ENCODE results near the gene STON1. TPM values are rescaled to one million over a fixed set of nuclear protein-coding genes. Genes with fewer than 3 reads are reported as not detected.

STON1 gene
- polyA plus RNA-seq, 2 of the 4 experiments (the other 2 are of a cell fraction), result 0.88 to 1.0 TPM

- Histone ChIP-seq H3K4me2 (no peak overlapping the region), H3K4me1 (peaks cover 5% of the 10 kb centered on the region; the same call in 1 of the 3 replicates), H3K27ac (no peak overlapping the region), H3K4me3 (no peak overlapping the region), H3K9me3 (no peaks in the 10 kb centered on the region)
- ChIA-PET POLR2A (no interaction called here), CTCF (interaction anchor here (0.9 to 1.2 kb wide), 2 partner anchors 14 to 63 kb away, joined by 3 read pairs; no protein-coding TSS in a partner anchor)
- TF ChIP-seq HDAC2 (IDR thresholded peaks at IDR 0.05) (no peak), MAZ (IDR thresholded peaks at IDR 0.05; ENCODE audit: borderline replicate concordance, low read depth, low read length) (no peak), CHD4 (IDR thresholded peaks at IDR 0.05; ENCODE audit: borderline replicate concordance) (no peak), HMGXB4 (CRISPR knock-in tag; IDR thresholded peaks at IDR 0.05; ENCODE audit: borderline replicate concordance) (no peak), ZFP36 (IDR thresholded peaks at IDR 0.05; ENCODE audit: borderline replicate concordance, partially characterized antibody) (no peak), ZSCAN20 (CRISPR knock-in tag; IDR thresholded peaks at IDR 0.05) (no peak), TP53 (CRISPR knock-in tag; IDR thresholded peaks at IDR 0.05) (no peak), NFE2L2 (conservative IDR thresholded peaks at IDR 0.05; ENCODE audit: low read length) (no peak), CEBPB (IDR thresholded peaks at IDR 0.05) (no peak), HOXA7 (CRISPR knock-in tag; IDR thresholded peaks at IDR 0.05) (no peak), NPAS2 (CRISPR knock-in tag; IDR thresholded peaks at IDR 0.05; ENCODE audit: borderline replicate concordance) (no peak), SREBF2 (IDR thresholded peaks at IDR 0.05) (no peak), ZNF302 (CRISPR knock-in tag; IDR thresholded peaks at IDR 0.05) (no peak)
- TF ChIP-seq, protein P1, sequence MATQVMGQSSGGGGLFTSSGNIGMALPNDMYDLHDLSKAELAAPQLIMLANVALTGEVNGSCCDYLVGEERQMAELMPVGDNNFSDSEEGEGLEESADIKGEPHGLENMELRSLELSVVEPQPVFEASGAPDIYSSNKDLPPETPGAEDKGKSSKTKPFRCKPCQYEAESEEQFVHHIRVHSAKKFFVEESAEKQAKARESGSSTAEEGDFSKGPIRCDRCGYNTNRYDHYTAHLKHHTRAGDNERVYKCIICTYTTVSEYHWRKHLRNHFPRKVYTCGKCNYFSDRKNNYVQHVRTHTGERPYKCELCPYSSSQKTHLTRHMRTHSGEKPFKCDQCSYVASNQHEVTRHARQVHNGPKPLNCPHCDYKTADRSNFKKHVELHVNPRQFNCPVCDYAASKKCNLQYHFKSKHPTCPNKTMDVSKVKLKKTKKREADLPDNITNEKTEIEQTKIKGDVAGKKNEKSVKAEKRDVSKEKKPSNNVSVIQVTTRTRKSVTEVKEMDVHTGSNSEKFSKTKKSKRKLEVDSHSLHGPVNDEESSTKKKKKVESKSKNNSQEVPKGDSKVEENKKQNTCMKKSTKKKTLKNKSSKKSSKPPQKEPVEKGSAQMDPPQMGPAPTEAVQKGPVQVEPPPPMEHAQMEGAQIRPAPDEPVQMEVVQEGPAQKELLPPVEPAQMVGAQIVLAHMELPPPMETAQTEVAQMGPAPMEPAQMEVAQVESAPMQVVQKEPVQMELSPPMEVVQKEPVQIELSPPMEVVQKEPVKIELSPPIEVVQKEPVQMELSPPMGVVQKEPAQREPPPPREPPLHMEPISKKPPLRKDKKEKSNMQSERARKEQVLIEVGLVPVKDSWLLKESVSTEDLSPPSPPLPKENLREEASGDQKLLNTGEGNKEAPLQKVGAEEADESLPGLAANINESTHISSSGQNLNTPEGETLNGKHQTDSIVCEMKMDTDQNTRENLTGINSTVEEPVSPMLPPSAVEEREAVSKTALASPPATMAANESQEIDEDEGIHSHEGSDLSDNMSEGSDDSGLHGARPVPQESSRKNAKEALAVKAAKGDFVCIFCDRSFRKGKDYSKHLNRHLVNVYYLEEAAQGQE (IDR thresholded peaks at IDR 0.05), result no peak
- DNase-seq (ENCODE audit: low read depth in 1 of 2, low spot score in 1 of 2) (no peak), ATAC-seq (no peak), FAIRE-seq (no peak)
- 94% methylated on average over 11 of the region's 11 CpGs for WGBS (ENCODE audit: missing lambda C conversion rate)
Measured at GRCh38 chr2:48525269-48525943, 4.5 kb upstream of the STON1 start.

DNA sequence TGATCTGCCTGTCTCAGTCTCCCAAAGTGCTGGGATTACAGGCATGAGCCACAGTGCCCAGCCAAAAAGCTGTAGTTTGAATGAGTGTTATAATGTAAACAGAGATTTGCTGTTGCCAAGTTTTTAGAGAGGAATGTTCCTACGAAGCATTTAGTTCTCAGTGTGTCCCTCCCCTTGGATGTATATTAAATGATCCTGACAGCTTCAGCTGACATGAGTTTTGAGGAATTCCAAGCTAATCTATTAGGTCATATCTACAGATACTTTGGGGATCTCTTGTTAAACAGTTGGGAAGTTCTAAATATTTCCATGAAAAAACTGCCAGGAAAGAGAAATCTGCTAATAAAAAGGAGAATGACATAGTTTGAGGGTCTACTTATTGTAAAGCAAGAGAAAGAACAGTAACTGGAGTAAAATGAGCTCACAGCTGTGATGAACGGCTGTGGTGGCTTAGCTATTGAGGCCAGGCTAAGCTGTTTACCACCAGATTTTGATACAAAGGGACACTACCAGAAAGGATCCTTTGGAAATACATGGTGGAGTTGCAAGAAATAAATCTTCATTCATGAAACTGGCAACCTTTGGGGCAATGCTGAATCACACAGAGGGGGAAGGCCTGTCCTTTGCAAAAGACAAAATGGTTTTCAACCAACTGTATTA, 2.6 kb upstream of the STON1 start:
- no peak for ATAC-seq

More for the DNA sequence above, 2.6 kb upstream of the STON1 start:
- H3K4me3 ChIP-seq, result no peak overlapping the region
- POLR2A ChIA-PET, result no interaction called here
- no peak for FAIRE-seq
- no peaks in the 10 kb centered on the region for H3K9me3 ChIP-seq
- no peak for DNase-seq (ENCODE audit: low read depth in 1 of 2, low spot score in 1 of 2)
- WGBS (ENCODE audit: missing lambda C conversion rate), result 80% methylated on average over 2 of the region's 2 CpGs
- H3K27ac ChIP-seq, result no peak overlapping the region
- peaks cover 9% of the 10 kb centered on the region; the same call in 1 of the 3 replicates for H3K4me1 ChIP-seq
- CTCF ChIA-PET, result interaction anchor here (1.2 to 2.4 kb wide), 2 partner anchors 13 to 56 kb away, joined by 3 to 6 read pairs; no protein-coding TSS in a partner anchor
- TF ChIP-seq, protein P1 (IDR thresholded peaks at IDR 0.05), result no peak
- no peak for TF ChIP-seq CHD2 (IDR thresholded peaks at IDR 0.05; ENCODE audit: low read length, partially characterized antibody)
- H3K4me2 ChIP-seq, result no peak overlapping the region
